H9 (cell line): ENCODE measurements around the gene KRTDAP. TPM values are rescaled to one million over a fixed set of nuclear protein-coding genes. Genes with fewer than 3 reads are reported as not detected.

Source experiments
- DNase-seq: peaks from one replicate; pipeline ENCODE4 v3.0.0-alpha.2; 2017
- H2AFZ ChIP-seq: one replicate; pipeline ENCODE4 v1.6.1; 2013; ENCODE audit warnings: mild to moderate bottlenecking, low read length, control low read depth, moderate library complexity
- H2AK5ac ChIP-seq: 2 replicates; pipeline ENCODE4 v1.6.1; 2013; ENCODE audit warnings: low read length, control low read depth, mixed read lengths; ENCODE audit not compliant: insufficient read length
- H2BK120ac ChIP-seq: one replicate; pipeline ENCODE4 v1.6.1; 2013; ENCODE audit warnings: low read depth, mild to moderate bottlenecking, low read length, control low read depth, inconsistent platforms; ENCODE audit not compliant: poor library complexity, severe bottlenecking
- H2BK12ac ChIP-seq: 2 replicates; pipeline ENCODE4 v1.6.1; 2013; ENCODE audit warnings: low read length, control low read depth, mixed read lengths, low read depth; ENCODE audit not compliant: insufficient read length
- H2BK15ac ChIP-seq: 2 replicates; pipeline ENCODE4 v1.6.1; 2013; ENCODE audit warnings: low read depth, low read length, control low read depth
- H2BK20ac ChIP-seq: one replicate; pipeline ENCODE4 v1.6.1; 2013; ENCODE audit warnings: low read depth, mild to moderate bottlenecking, low read length, control low read depth, inconsistent platforms; ENCODE audit not compliant: poor library complexity, severe bottlenecking
- H2BK5ac ChIP-seq: 2 replicates; pipeline ENCODE4 v1.6.1; 2013; ENCODE audit warnings: low read length, control low read depth, mixed read lengths; ENCODE audit not compliant: insufficient read length
- H3K14ac ChIP-seq: 2 replicates; pipeline ENCODE4 v1.6.1; 2013; ENCODE audit warnings: low read length, control low read depth; ENCODE audit not compliant: insufficient read depth
- H3K18ac ChIP-seq: 2 replicates; pipeline ENCODE4 v1.6.1; 2013; ENCODE audit warnings: low read depth, mild to moderate bottlenecking, mixed read lengths, low read length, control low read depth; ENCODE audit not compliant: insufficient read length
- H3K23ac ChIP-seq: 2 replicates; pipeline ENCODE4 v1.6.1; 2013; ENCODE audit warnings: low read length, control low read depth, mixed read lengths, low read depth; ENCODE audit not compliant: insufficient read length
- H3K23me2 ChIP-seq: 2 replicates; pipeline ENCODE4 v1.6.1; 2013; ENCODE audit warnings: low read depth, mild to moderate bottlenecking, mixed read lengths, low read length, control low read depth; ENCODE audit not compliant: insufficient read length, poor library complexity, severe bottlenecking
- H3K27ac ChIP-seq: 2 replicates; pipeline ENCODE4 v1.5.1; 2013; ENCODE audit warnings: low read length, control low read depth, mixed read lengths, low read depth; ENCODE audit not compliant: insufficient read length
- H3K27me3 ChIP-seq: 2 replicates; pipeline ENCODE4 v1.6.1; 2013; ENCODE audit warnings: low read length, control low read depth, inconsistent platforms; ENCODE audit not compliant: insufficient read depth
- H3K4ac ChIP-seq: 2 replicates; pipeline ENCODE4 v1.6.1; 2013; ENCODE audit warnings: low read depth, mild to moderate bottlenecking, control low read depth, inconsistent platforms, low read length, moderate library complexity
- H3K4me1 ChIP-seq: 2 replicates; pipeline ENCODE4 v1.6.1; 2013; ENCODE audit warnings: low read length, control low read depth, inconsistent platforms; ENCODE audit not compliant: insufficient read depth
- H3K4me2 ChIP-seq: 2 replicates; pipeline ENCODE4 v1.6.1; 2013; ENCODE audit warnings: low read length, control low read depth, mixed read lengths; ENCODE audit not compliant: insufficient read length, insufficient read depth
- H3K56ac ChIP-seq: 2 replicates; pipeline ENCODE4 v1.6.1; 2013; ENCODE audit warnings: low read depth, mild to moderate bottlenecking, mixed read lengths, low read length, control low read depth; ENCODE audit not compliant: insufficient read length
- H3K79me1 ChIP-seq: 2 replicates; pipeline ENCODE4 v1.6.1; 2013; ENCODE audit warnings: low read depth, mild to moderate bottlenecking, moderate library complexity, low read length, control low read depth, inconsistent platforms; ENCODE audit not compliant: insufficient read depth, poor library complexity, severe bottlenecking
- H3K79me2 ChIP-seq: 2 replicates; pipeline ENCODE4 v1.6.1; 2013; ENCODE audit warnings: low read length, control low read depth, inconsistent platforms; ENCODE audit not compliant: insufficient read depth
- H3K9ac ChIP-seq: 2 replicates; pipeline ENCODE4 v1.6.1; 2013; ENCODE audit warnings: low read length, control low read depth, mixed read lengths; ENCODE audit not compliant: insufficient read length; ENCODE audit errors: extremely low read depth
- H3K9me3 ChIP-seq: one replicate; pipeline ENCODE4 v1.6.1; 2013; ENCODE audit warnings: low read depth, low read length, inconsistent platforms; ENCODE audit not compliant: control insufficient read depth
- H3T11ph ChIP-seq: one replicate; pipeline ENCODE4 v1.6.1; 2013; ENCODE audit warnings: mild to moderate bottlenecking, low read length, control low read depth, inconsistent platforms
- H4K20me1 ChIP-seq: one replicate; pipeline ENCODE4 v1.6.1; 2013; ENCODE audit not compliant: control insufficient read depth, insufficient read length, insufficient read depth
- H4K5ac ChIP-seq: 2 replicates; pipeline ENCODE4 v1.6.1; 2013; ENCODE audit warnings: low read depth, mild to moderate bottlenecking, mixed read lengths, low read length, control low read depth; ENCODE audit not compliant: insufficient read length
- H4K8ac ChIP-seq: replicated peaks from 2 replicates; pipeline ENCODE4 v1.6.1; 2013; ENCODE audit warnings: low read length, control low read depth, mixed read lengths, low read depth; ENCODE audit not compliant: insufficient read length
- H4K91ac ChIP-seq: 2 replicates; pipeline ENCODE4 v1.6.1; 2013; ENCODE audit warnings: low read depth, mild to moderate bottlenecking, moderate library complexity, mixed read lengths, low read length, control low read depth; ENCODE audit not compliant: insufficient read length
- H3K27ac Mint-ChIP-seq, 3 experiments: 2 replicates in 2 of 3; 3 replicates in 1 of 3; pipeline ENCODE4 v1.8.0; 2020 to 2021; ENCODE audit warnings: mixed read lengths in 3 of 3, mild to moderate bottlenecking in 1 of 3, moderate library complexity in 1 of 3
- H3K27me3 Mint-ChIP-seq: 2 replicates; pipeline ENCODE4 v1.8.0; 2021; ENCODE audit warnings: low read depth, mild to moderate bottlenecking, moderate library complexity, mixed read lengths
- H3K36me3 Mint-ChIP-seq, 3 experiments: 2 replicates in 2 of 3; 3 replicates in 1 of 3; pipeline ENCODE4 v1.8.0; 2020 to 2021; ENCODE audit warnings: low read depth in 3 of 3, mixed read lengths in 3 of 3; ENCODE audit not compliant: insufficient read depth in 1 of 3
- H3K4me1 Mint-ChIP-seq, 2 experiments: 2 replicates each; pipeline ENCODE4 v1.8.0; 2020; ENCODE audit warnings: mixed read lengths in 2 of 2
- H3K4me3 Mint-ChIP-seq, 2 experiments: 2 replicates in 1 of 2; 3 replicates in 1 of 2; pipeline ENCODE4 v1.8.0; 2020 to 2021; ENCODE audit warnings: mild to moderate bottlenecking in 2 of 2, mixed read lengths in 2 of 2, moderate library complexity in 1 of 2
- H3K9me3 Mint-ChIP-seq, 2 experiments: 2 replicates in 1 of 2; 3 replicates in 1 of 2; pipeline ENCODE4 v1.8.0; 2020; ENCODE audit warnings: mild to moderate bottlenecking in 2 of 2, mixed read lengths in 2 of 2, moderate library complexity in 1 of 2
- CTCF ChIP-seq: fragments of 200-600 bp; sonication (generic); conservative IDR thresholded peaks from 3 replicates; pipeline ENCODE4 v1.8.0; 2021; ENCODE audit warnings: antibody characterized with exemption, mild to moderate bottlenecking
- WGBS: extraction: QIAGEN DNeasy Blood & Tissue Kit; methylation state at CpG from one replicate; pipeline ENCODE4 v1.1.7; 2013; ENCODE audit warnings: missing lambda C conversion rate, low lambda C conversion rate, mixed read lengths; ENCODE audit not compliant: insufficient read length; ENCODE audit errors: extremely low coverage; 5-methylcytosine and 5-hydroxymethylcytosine counted together
- total RNA-seq: library from RNA; stranded (reverse); gene quantifications from 2 replicates; pipeline ENCODE4 v1.2.1, GENCODE V29; 2021

KRTDAP gene
- total RNA-seq, 1 experiment from 2014 or later, result 0.87 TPM

- H3T11ph ChIP-seq, result no peak overlapping the region
- peaks cover 2 to 8% of the 10 kb centered on the region in 2 experiments; a peak in 3 of 4 replicates for H3K4me1 Mint-ChIP-seq
- no peak overlapping the region for H2BK120ac ChIP-seq
- no peak overlapping the region for H3K4ac ChIP-seq
- H2BK20ac ChIP-seq, result no peak overlapping the region
- no peak overlapping the region for H4K8ac ChIP-seq
- H3K36me3 Mint-ChIP-seq, result no peaks in the 10 kb centered on the region
- TF ChIP-seq CTCF, result no peak
- no peak overlapping the region for H3K56ac ChIP-seq
- H2BK12ac ChIP-seq, result no peak overlapping the region
- H3K27ac Mint-ChIP-seq, result no peak overlapping the region
- H4K20me1 ChIP-seq, result no peaks in the 10 kb centered on the region
- H3K27ac ChIP-seq, result no peak overlapping the region
- no peaks in the 10 kb centered on the region for H3K23me2 ChIP-seq
- no CpG with 5 or more reads among the region's 6 CpGs for WGBS
- no peaks in the 10 kb centered on the region for H3K4me1 ChIP-seq
- no peak overlapping the region for H3K18ac ChIP-seq
- H3K27me3 Mint-ChIP-seq, result peaks cover 18% of the 10 kb centered on the region
- no peaks in the 10 kb centered on the region for H3K79me1 ChIP-seq
- H2AFZ ChIP-seq, result no peak overlapping the region
- H2BK5ac ChIP-seq, result no peak overlapping the region
- H2BK15ac ChIP-seq, result no peak overlapping the region
- no peaks in the 10 kb centered on the region for H3K9me3 ChIP-seq
- H2AK5ac ChIP-seq, result no peak overlapping the region
- no peak overlapping the region; a peak in 1 of 5 replicates for H3K4me3 Mint-ChIP-seq
- H3K23ac ChIP-seq, result no peak overlapping the region
- H3K14ac ChIP-seq, result no peak overlapping the region
- H4K91ac ChIP-seq, result no peak overlapping the region
- no peak for DNase-seq
- no peaks in the 10 kb centered on the region for H3K79me2 ChIP-seq
- no peaks in the 10 kb centered on the region for H3K9me3 Mint-ChIP-seq
- H3K27me3 ChIP-seq, result no peaks in the 10 kb centered on the region
- no peak overlapping the region for H4K5ac ChIP-seq
- no peak overlapping the region for H3K4me2 ChIP-seq
- no peak overlapping the region for H3K9ac ChIP-seq
These were observed 50.3 kb downstream of the KRTDAP start for GRCh38 chr19:35439921-35440320.
